Activated CD4-positive, CD25-positive, alpha-beta regulatory T cell (primary cell): Measurements from ENCODE around the gene ZNF587B.
"Not testable (repeated sequence)": the region's sequence is repeated elsewhere in the genome, so short reads cannot be mapped to it uniquely, and the experiment has no call there.

Experiments used
- DNase-seq, 4 experiments: peaks; one replicate each; lab custom pipeline; 2025; lab: John Stamatoyannopoulos, UW

ZNF587B gene

GRCh38 chr19:57830071-57830602 lies at the start of gene ZNF587B:
Gene ZNF587B, plus strand, starts transcription at chr19:57830299. Its CDS starts 230 bp downstream, at chr19:57830529.
- no peak for DNase-seq

GRCh38 chr19:57786286-57786685 lies 43.8 kb upstream of the ZNF587B start:
- no peak for DNase-seq

- DNase-seq = no peak
Measured at GRCh38 chr19:57786906-57787305, 43.2 kb upstream of the ZNF587B start.

- DNase-seq = no peak
Measured at GRCh38 chr19:57788114-57788692, 41.9 kb upstream of the ZNF587B start.

- no peak for DNase-seq
Measured at GRCh38 chr19:57789288-57789687, 40.8 kb upstream of the ZNF587B start.

- DNase-seq = not testable (repeated sequence)
Measured at GRCh38 chr19:57796580-57796979, 33.5 kb upstream of the ZNF587B start.

GRCh38 chr19:57800696-57801095 lies 29.4 kb upstream of the ZNF587B start:
- no peak for DNase-seq

- no peak for DNase-seq
Measured at GRCh38 chr19:57802269-57802668, 27.8 kb upstream of the ZNF587B start.

GRCh38 chr19:57803265-57803593 lies 26.9 kb upstream of the ZNF587B start:
- DNase-seq = no peak

- DNase-seq = no peak
Measured at GRCh38 chr19:57803594-57804325, 26.3 kb upstream of the ZNF587B start.

- DNase-seq = no peak
Measured at GRCh38 chr19:57807541-57807940, 22.6 kb upstream of the ZNF587B start.

GRCh38 chr19:57810410-57811295 lies 19.4 kb upstream of the ZNF587B start:
- DNase-seq = not testable (repeated sequence)

- DNase-seq = no peak
Measured at GRCh38 chr19:57812226-57812625, 17.9 kb upstream of the ZNF587B start.

- not testable (repeated sequence) for DNase-seq
Measured at GRCh38 chr19:57812975-57813820, 16.9 kb upstream of the ZNF587B start.

- no peak for DNase-seq
Measured at GRCh38 chr19:57813919-57814504, 16.1 kb upstream of the ZNF587B start.

GRCh38 chr19:57814505-57815246 lies 15.4 kb upstream of the ZNF587B start, which contains the start of gene ZNF552:
Gene ZNF552, minus strand, starts transcription at chr19:57814913. Its CDS starts 170 bp downstream, at chr19:57814743.
- DNase-seq = peak; percentile 37 to 52 (median 45)

GRCh38 chr19:57815247-57816075 lies 14.6 kb upstream of the ZNF587B start:
- no peak for DNase-seq

- DNase-seq = no peak
Measured at GRCh38 chr19:57816652-57817051, 13.4 kb upstream of the ZNF587B start.

GRCh38 chr19:57817976-57818375 lies 12.1 kb upstream of the ZNF587B start:
- DNase-seq = no peak
